SK-N-SH (cell line): ENCODE results near the gene DAPK3.
"Not testable (repeated sequence)": the region's sequence is repeated elsewhere in the genome, so short reads cannot be mapped to it uniquely, and the experiment has no call there.

ENCODE experiments used
- ELF1 ChIP-seq: IDR thresholded peaks from 2 replicates; pipeline ENCODE4 v1.4.0; 2012
- EP300 ChIP-seq, 2 experiments: IDR thresholded peaks; 2 replicates each; pipeline versions ENCODE4 v1.4.0 to v1.6.1; 2012; ENCODE audit warnings: borderline replicate concordance in 1 of 2, low read depth in 1 of 2, low read length in 1 of 2
- GATA2 ChIP-seq: sonication (generic); formaldehyde crosslinking; IDR thresholded peaks from 2 replicates; pipeline ENCODE4 v1.5.0; 2020; ENCODE audit warnings: mild to moderate bottlenecking, missing genetic modification reagents
- POLR2AphosphoS5 ChIP-seq: IDR thresholded peaks from 2 replicates; pipeline ENCODE4 v1.6.1; 2012; ENCODE audit warnings: low read depth, low read length
- RXRA ChIP-seq: IDR thresholded peaks from 2 replicates; pipeline ENCODE4 v1.4.0; 2012; ENCODE audit warnings: low read depth, mild to moderate bottlenecking, borderline replicate concordance
- SIN3A ChIP-seq: IDR thresholded peaks from 2 replicates; pipeline ENCODE4 v1.6.1; 2012; ENCODE audit warnings: low read depth, mild to moderate bottlenecking, low read length, moderate library complexity, borderline replicate concordance
- SMC3 ChIP-seq: IDR thresholded peaks from 2 replicates; pipeline ENCODE4 v1.6.1; 2012; ENCODE audit warnings: low read depth, low read length, improper control_type of control experiment
- TEAD4 ChIP-seq: IDR thresholded peaks from 2 replicates; pipeline ENCODE4 v1.4.0; 2012; ENCODE audit warnings: mild to moderate bottlenecking, borderline replicate concordance; ENCODE audit not compliant: insufficient read depth
- TF ChIP-seq, protein P1 (sequence below): fragments of 200-600 bp; sonication (generic); IDR thresholded peaks from 2 replicates; pipeline ENCODE4 v1.6.1; 2017; ENCODE audit warnings: antibody characterized with exemption, mild to moderate bottlenecking, moderate library complexity
- TF ChIP-seq, protein P2 (sequence below): IDR thresholded peaks from 2 replicates; pipeline ENCODE4 v1.4.0; 2012; ENCODE audit warnings: low read depth
- TF ChIP-seq, protein P3 (sequence below): IDR thresholded peaks from 2 replicates; pipeline ENCODE4 v1.6.1; 2012; ENCODE audit warnings: mild to moderate bottlenecking, low read depth, low read length, moderate library complexity

DNA sequence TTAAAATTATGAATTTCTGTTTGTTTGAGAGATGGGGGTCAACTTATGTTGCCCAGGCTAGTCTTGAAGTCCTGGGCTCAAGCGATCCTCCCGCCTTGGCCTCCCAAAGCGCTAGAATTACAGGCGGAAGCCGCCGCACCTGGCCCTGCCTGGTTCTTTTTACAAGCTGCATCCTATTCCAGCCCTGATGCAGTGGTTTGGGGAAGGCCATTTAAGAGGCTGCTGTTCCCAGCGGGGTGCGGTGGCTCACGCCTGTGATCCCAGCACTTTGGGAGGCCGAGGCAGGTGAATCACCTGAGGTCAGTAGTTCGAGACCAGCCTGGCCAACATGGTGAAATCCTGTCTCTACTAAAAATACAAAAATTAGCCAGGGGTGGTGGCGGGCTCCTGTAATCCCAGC is 2.9 kb downstream of the DAPK3 start:
- TF ChIP-seq, protein P1, sequence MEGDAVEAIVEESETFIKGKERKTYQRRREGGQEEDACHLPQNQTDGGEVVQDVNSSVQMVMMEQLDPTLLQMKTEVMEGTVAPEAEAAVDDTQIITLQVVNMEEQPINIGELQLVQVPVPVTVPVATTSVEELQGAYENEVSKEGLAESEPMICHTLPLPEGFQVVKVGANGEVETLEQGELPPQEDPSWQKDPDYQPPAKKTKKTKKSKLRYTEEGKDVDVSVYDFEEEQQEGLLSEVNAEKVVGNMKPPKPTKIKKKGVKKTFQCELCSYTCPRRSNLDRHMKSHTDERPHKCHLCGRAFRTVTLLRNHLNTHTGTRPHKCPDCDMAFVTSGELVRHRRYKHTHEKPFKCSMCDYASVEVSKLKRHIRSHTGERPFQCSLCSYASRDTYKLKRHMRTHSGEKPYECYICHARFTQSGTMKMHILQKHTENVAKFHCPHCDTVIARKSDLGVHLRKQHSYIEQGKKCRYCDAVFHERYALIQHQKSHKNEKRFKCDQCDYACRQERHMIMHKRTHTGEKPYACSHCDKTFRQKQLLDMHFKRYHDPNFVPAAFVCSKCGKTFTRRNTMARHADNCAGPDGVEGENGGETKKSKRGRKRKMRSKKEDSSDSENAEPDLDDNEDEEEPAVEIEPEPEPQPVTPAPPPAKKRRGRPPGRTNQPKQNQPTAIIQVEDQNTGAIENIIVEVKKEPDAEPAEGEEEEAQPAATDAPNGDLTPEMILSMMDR, result not testable (repeated sequence)
- not testable (repeated sequence) for TF ChIP-seq GATA2; TEAD4; SMC3; RXRA; POLR2AphosphoS5; SIN3A; ELF1; EP300 (IDR thresholded peaks at IDR 0.05; ENCODE audit: borderline replicate concordance in 1 of 2, low read depth in 1 of 2, low read length in 1 of 2)
- TF ChIP-seq, protein P2, sequence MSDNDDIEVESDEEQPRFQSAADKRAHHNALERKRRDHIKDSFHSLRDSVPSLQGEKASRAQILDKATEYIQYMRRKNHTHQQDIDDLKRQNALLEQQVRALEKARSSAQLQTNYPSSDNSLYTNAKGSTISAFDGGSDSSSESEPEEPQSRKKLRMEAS, result not testable (repeated sequence)
- TF ChIP-seq, protein P3, sequence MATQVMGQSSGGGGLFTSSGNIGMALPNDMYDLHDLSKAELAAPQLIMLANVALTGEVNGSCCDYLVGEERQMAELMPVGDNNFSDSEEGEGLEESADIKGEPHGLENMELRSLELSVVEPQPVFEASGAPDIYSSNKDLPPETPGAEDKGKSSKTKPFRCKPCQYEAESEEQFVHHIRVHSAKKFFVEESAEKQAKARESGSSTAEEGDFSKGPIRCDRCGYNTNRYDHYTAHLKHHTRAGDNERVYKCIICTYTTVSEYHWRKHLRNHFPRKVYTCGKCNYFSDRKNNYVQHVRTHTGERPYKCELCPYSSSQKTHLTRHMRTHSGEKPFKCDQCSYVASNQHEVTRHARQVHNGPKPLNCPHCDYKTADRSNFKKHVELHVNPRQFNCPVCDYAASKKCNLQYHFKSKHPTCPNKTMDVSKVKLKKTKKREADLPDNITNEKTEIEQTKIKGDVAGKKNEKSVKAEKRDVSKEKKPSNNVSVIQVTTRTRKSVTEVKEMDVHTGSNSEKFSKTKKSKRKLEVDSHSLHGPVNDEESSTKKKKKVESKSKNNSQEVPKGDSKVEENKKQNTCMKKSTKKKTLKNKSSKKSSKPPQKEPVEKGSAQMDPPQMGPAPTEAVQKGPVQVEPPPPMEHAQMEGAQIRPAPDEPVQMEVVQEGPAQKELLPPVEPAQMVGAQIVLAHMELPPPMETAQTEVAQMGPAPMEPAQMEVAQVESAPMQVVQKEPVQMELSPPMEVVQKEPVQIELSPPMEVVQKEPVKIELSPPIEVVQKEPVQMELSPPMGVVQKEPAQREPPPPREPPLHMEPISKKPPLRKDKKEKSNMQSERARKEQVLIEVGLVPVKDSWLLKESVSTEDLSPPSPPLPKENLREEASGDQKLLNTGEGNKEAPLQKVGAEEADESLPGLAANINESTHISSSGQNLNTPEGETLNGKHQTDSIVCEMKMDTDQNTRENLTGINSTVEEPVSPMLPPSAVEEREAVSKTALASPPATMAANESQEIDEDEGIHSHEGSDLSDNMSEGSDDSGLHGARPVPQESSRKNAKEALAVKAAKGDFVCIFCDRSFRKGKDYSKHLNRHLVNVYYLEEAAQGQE, result not testable (repeated sequence)
